GM19395 (cell line): ENCODE data around the gene VPS45.

Source experiments
- ATAC-seq: cut with Tn5 transposase; IDR thresholded peaks from one replicate; pipeline ENCODE4 v1.9.1; 2021; ENCODE audit warnings: mild to moderate bottlenecking, moderate library complexity; ENCODE audit not compliant: unreplicated experiment

Gene VPS45

GRCh38 chr1:150156868-150157603 lies 89.5 kb downstream of the VPS45 start:
- no peak for ATAC-seq

GRCh38 chr1:150159550-150159949 lies 92.0 kb downstream of the VPS45 start:
- no peak for ATAC-seq

GRCh38 chr1:150160964-150161621 lies 93.5 kb downstream of the VPS45 start:
- ATAC-seq: no peak

GRCh38 chr1:150161747-150162581 lies 94.4 kb downstream of the VPS45 start:
- no peak for ATAC-seq

- ATAC-seq: no peak
These were observed 94.9 kb downstream of the VPS45 start for GRCh38 chr1:150162582-150162861.

- peak; percentile 36 for ATAC-seq
These were observed 95.5 kb downstream of the VPS45 start for GRCh38 chr1:150162862-150163706.

- ATAC-seq: no peak
These were observed 96.6 kb downstream of the VPS45 start for GRCh38 chr1:150164224-150164623.

GRCh38 chr1:150164779-150165178 lies 97.2 kb downstream of the VPS45 start:
- no peak for ATAC-seq

- ATAC-seq: no peak
These were observed 98.3 kb downstream of the VPS45 start for GRCh38 chr1:150165622-150166612.

GRCh38 chr1:150168960-150169601 lies 101.5 kb downstream of the VPS45 start:
- ATAC-seq: no peak

- ATAC-seq: no peak
These were observed 104.2 kb downstream of the VPS45 start for GRCh38 chr1:150171801-150172200.

- no peak for ATAC-seq
These were observed 105.6 kb downstream of the VPS45 start for GRCh38 chr1:150173141-150173585.

GRCh38 chr1:150176593-150176992 lies 109.0 kb downstream of the VPS45 start:
- ATAC-seq: no peak

- no peak for ATAC-seq
These were observed 111.0 kb downstream of the VPS45 start for GRCh38 chr1:150178548-150178947.

GRCh38 chr1:150179867-150180266 lies 112.3 kb downstream of the VPS45 start:
- ATAC-seq: no peak

- ATAC-seq: no peak
These were observed 112.9 kb downstream of the VPS45 start for GRCh38 chr1:150180474-150180873.

GRCh38 chr1:150182247-150182646 lies 114.7 kb downstream of the VPS45 start:
- no peak for ATAC-seq

GRCh38 chr1:150183061-150183460 lies 115.5 kb downstream of the VPS45 start:
- ATAC-seq: no peak

GRCh38 chr1:150185481-150185880 lies 117.9 kb downstream of the VPS45 start:
- ATAC-seq: no peak
